Left lobe of liver (tissue), 2 donors: ENCODE data around the gene TBCD. TPM values are rescaled to one million over a fixed set of nuclear protein-coding genes. Genes with fewer than 3 reads are reported as not detected.
A peak's percentile ranks its signal among the peaks of the same experiment; 100 is the strongest.
"Not testable (repeated sequence)": the region's sequence is repeated elsewhere in the genome, so short reads cannot be mapped to it uniquely, and the experiment has no call there.

Source experiments
- ATAC-seq: fragments of 200-7000 bp; cut with Tn5 transposase; one replicate; pipeline ENCODE4 v1.9.1; 2020; ENCODE audit warnings: mild to moderate bottlenecking, moderate library complexity
- DNase-seq: peaks from one replicate; pipeline ENCODE4 v3.0.0-alpha.2; 2020; ENCODE audit warnings: low spot score
- total RNA-seq: library from RNA; stranded (reverse); gene quantifications from one replicate; pipeline ENCODE4 v1.2.1, GENCODE V29; 2021
- donor health status: DM: no; HTN: no; CAD: no; lungs with moderate emphysema.
- donor health status: DM: no; HTN: yes; CAD: no.

Gene TBCD
- total RNA-seq, 1 donor from 2014 or later = 46.2 TPM

DNA sequence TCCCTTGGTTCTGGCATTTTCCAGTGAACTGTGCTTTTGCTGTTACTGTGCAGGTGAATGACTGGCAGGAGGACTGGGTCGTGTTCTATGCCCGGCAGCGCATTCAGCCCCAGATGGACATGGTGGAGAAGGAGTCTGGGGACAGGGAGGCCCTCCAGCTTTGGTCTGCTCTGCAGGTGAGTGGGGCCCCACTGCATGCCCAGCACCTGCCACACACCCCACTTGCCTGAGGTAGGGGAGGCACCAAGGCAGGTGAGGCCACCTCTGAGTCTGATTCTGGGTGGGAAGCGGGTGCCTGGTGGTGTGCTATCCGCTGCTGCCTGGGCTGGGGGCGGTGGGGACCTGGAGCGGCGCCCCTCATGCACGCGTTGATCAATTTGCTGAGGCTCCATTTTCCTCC is 25.4 kb upstream of the TBCD start:
- DNase-seq = no peak
- no peak for ATAC-seq

DNA sequence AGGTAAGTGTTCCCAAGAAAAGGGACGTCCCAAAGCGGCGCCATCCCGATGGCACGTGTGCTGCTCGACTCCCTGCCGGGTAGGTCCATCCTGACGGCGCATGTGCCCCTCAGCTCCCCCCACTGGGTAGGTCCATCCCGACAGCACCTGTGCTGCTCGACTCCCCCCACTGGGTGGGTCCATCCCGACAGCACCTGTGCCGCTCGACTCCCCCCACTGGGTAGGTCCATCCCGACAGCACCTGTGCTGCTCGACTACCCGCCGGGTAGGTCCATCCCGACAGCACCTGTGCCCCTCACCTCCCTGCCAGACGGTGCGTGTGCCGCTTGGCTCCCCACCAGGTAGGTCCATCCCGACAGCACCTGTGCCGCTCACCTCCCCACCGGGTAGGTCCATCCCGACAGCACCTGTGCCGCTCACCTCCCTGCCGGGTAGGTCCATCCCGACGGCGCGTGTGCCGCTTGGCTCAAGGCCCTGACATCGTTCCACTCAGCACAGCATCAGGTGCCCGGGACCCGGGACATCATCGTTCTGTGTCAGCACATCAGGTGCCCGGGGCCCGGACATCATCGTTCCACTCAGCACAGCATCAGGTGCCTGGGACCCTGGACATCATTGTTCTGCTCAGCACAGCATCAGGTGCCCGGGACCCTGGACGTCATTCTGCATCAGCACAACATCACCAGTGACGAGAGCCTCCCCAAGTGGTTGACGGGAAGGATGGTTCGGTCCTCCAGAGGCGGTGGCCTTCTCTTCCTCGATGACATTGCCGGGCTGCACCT is 22.2 kb upstream of the TBCD start:
- DNase-seq = no peak
- no peak for ATAC-seq

DNA sequence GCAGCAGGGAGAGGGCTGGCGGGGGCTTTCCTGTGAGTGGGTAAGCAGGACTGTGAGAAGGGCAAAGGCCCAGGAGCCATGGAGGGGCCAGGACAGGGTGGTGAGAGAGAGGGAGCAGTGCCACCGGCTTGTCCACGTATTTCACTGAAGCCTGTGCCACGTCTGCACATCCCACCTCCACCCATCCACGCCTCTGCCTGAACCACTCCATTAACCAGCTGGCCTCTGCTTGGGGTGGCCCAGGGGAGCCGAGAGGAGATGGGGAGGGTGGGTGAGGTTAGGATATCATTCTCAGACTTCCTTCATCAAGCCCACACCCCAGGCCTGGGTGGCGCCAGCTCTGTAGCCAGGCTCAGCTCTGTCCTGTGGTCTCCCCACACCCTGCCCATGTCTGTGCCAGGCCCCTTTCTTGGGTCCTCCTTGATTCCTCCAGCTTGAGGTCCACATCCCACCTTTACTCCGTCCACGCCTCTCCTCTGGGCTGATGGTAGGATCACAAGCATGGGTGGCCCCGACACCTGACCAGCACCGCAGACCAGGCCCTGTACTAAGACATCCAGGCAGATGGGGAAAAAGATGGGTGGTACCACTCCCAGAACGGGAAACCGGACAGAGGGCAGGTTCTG is 19.6 kb upstream of the TBCD start:
- no peak for ATAC-seq
- DNase-seq = no peak

DNA sequence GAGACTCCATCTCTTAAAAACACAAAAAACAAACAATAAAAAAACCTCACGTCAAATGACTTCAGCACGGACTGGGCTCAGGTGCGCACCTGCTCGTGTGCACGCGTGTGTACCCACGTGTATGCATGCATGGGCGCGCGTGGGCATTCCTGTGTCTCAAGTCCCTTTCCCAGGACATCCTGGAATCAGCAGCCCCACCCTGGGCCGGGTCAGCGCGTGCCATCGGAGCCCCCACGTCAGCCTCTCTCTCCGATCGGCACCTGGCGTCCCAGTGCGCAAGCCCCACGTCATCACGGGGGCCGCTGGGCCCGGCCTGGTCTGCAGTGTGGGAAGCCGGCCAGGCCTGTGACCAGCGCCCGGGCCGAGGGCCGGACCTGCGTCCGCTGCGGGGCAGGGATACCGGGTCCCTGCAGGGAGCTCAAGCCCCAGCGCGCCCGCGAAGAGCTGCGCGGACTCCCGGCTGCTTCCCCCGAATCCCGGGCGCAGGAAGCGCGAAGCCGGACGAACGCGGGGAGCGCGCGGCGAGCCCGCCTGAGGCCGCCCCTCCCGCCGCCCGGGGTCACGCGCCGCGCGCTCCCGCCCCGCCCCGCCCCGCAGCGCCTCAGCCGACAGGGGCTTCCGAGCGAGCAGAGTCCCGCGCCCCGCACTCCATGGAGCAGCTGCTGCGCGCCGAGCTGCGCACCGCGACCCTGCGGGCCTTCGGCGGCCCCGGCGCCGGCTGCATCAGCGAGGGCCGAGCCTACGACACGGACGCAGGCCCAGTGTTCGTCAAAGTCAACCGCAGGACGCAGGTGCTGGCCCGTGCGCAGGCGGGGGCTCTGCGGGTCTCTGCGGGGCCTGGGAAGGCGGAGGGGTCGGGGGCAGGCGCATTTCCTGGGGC is 16.6 kb upstream of the TBCD start, which contains the start of gene FN3K:
FN3K (plus strand) TSS at position 629 of the 880 bp plus-strand sequence; CDS start at position 651, 22 bp downstream.
- DNase-seq = peak; percentile 75
- ATAC-seq = peak; percentile 76

DNA sequence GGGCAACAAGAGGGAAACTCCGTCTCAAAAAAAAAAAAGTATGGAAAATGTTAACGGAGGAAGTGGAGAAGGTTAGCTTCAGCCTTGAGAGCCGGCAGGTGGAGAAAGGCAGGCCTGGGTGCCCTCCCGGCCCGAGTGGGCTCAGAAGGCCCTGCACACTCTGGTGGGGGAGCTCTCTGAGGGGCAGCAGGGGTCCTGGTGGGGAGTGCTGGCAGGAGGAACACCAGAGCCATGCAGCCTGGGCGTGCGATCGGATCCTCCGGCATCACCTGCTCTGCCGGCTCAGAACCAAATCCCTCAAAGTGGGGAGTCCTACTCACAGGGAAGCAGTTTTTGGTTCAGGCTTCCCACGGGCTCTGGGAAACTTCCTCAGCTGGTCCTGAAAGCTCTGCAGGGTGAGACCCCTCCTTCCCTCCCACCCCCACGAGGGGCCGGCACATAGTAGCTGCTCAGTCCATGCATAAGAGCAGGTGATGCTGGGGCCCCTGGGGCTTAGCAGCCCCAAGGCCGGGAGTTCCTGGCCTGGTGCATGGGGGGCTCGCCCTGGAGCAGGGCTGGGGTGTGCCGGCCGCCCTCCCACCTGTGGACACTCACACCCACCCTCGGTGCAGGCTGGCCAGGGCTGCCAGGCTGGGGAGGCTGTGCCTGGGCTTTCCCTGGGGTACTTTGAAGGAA is 15.2 kb upstream of the TBCD start:
- DNase-seq (no peak), ATAC-seq (no peak)

DNA sequence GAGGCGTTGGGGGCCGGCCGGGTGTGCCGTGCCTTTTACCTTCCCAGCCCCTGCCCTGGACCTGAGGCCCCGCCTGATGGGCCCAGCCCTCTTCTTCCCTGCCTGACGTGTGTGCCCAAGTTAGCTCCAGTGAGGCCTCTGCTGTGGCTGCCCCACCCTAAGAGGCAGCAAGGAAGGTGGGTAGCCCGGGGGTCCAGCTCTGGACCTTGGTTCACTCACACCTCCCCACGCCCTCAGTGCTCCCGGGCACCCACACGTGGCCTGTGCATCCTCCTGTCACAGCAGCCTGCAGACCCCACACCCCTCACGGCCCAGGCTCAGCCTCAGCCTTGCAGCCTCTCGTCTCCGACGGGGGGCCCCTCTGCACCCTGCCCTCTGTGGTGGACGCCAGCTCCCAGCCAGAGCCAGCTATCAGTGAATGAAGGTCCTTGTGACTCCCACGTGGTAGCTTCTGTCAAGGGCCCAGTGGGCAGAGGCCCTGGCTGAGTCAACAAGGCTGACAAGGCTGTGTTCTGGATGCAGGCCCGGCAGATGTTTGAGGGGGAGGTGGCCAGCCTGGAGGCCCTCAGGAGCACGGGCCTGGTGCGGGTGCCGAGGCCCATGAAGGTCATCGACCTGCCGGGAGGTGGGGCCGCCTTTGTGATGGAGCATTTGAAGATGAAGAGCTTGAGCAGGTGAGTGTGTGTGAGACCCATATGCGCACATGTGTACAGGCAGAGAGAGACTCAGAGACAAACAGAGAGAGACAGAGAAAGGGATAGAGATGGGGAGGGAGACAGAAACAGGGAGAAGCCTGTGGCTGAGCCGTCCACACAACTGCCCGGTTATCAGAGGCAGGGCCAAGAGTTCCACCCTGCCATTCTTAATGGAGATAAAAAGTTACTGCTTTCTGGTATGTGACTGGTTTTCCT is 13.6 kb upstream of the TBCD start:
- ATAC-seq = peak; percentile 72
- DNase-seq = peak; percentile 97

DNA sequence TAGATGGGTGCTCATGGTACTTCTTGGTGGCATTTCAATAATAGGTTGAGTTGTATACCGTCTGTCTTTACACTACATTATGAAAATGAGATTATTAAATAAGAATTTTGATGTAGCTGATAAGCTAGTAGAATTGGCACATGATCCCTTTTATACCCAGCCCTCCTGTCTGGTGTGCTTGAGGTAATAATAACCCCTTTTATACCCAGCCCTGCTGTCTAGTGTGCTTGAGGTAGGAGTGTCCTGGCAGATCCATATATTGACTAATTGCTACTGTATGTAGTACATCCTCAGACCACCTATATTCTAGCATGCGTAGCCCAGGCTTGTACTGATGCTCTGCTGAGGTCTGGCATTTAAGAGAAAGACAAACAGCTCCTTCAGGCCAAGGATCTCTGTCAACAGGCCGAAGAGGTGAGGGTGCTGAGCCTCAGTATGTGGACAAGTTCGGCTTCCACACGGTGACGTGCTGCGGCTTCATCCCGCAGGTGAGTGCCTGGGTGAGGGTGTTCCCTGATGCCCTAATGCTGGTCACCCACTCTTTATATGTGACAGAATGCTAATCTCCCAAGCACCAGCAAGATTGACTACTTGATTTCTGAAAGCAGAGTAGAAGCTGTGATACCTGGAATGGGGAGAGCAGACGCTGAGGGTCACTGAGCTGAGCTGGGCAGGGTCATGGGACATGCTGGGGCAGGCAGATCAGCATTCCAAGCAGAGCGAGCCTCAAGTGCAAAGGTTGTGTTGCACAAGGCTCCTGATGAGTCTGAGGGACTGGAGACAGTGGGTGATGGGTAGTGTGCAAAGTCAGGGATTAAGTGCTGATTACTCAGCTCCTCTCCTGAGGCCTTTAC is 10.7 kb upstream of the TBCD start:
- ATAC-seq (peak; percentile 74), DNase-seq (peak; percentile 94)

DNA sequence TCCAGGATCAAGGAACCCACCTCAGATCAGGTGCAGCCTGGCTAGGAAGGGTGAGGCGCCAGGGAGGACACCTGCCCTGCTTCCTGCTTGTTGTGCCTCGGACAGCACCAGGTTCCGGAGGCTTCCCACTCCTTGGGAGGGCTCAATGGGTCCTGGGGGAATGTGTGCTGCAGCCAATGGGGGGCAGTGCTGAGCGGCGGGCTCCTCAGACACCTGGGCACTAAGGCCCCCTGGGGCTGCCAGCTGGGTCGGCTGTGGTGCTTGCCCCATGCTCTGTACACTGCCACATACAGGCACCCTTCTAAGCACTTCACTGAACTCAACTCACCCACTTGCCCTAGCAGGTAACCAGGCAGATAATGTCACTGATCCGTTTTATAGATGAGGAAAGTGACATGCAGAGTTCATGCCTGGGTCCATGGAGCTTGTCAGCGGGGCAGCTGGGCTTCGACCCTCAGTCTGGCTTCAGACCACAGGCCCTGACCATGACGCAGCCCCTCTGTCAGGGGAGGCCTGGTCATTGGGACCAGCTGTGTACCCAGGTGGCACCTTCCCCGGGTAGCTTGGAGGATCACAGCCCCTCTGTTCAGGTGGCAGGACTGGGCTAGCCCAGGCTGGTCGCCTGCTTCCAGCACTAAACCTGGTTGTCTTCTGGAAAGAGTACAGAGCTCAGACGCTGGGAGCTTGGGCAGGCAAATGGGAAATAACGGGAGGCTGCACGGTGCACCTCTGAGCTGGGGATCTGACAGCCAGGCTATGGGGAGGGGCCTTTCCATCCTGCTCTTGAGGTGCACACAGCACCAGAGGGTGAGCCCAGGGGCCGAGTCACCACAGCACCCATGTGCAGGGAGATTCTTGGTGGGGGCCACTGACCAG is 8.3 kb upstream of the TBCD start:
- no peak for ATAC-seq
- DNase-seq = no peak

DNA sequence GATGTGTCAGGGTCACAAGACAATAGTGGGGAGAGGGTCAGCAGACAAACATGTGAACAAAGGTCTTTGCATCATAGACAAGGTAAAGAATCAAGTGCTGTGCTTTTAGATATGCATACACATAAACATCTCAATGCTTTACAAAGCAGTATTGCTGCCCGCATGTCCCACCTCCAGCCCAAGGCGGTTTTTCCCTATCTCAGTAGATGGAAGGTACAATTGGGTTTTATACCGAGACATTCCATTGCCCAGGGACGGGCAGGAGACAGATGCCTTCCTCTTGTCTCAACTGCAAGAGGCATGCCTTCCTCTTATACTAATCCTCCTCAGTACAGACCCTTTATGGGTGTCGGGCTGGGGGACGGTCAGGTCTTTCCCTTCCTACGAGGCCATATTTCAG is 7.1 kb upstream of the TBCD start:
- not testable (repeated sequence) for ATAC-seq, DNase-seq

DNA sequence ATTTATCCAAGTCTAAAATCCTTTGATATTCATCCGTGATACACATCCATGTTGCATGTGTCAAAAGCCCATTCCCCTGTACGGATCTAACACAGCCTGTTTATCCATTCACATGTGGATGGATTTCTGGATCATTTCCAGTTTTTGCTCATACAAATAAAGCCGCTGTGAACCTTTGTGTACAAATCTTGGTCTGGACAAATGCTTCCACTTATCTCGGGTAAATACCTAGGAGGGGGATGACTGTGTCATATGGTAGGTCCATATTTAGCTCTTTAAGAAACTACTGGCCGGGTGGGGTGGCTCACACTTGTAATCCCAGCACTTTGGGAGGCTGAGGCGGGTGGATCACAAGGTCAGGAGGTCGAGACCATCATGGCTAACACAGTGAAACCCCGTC is 6.3 kb upstream of the TBCD start:
- ATAC-seq (no peak), DNase-seq (no peak)

DNA sequence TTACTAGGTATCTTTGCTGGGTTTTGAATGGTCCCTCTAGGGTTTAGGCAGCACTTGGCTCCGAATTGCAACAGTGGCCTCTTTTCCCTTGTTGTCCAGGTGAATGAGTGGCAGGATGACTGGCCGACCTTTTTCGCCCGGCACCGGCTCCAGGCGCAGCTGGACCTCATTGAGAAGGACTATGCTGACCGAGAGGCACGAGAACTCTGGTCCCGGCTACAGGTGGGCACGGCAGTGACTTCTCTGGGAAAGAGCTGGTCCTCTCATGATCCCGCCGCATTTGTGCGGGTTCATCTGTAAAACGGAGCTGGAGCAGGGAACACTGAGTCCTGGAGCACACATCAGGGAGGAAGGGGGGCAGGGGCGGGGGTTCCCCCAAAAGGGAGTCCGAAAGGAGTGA is 3.1 kb upstream of the TBCD start:
- ATAC-seq (no peak), DNase-seq (no peak)

DNA sequence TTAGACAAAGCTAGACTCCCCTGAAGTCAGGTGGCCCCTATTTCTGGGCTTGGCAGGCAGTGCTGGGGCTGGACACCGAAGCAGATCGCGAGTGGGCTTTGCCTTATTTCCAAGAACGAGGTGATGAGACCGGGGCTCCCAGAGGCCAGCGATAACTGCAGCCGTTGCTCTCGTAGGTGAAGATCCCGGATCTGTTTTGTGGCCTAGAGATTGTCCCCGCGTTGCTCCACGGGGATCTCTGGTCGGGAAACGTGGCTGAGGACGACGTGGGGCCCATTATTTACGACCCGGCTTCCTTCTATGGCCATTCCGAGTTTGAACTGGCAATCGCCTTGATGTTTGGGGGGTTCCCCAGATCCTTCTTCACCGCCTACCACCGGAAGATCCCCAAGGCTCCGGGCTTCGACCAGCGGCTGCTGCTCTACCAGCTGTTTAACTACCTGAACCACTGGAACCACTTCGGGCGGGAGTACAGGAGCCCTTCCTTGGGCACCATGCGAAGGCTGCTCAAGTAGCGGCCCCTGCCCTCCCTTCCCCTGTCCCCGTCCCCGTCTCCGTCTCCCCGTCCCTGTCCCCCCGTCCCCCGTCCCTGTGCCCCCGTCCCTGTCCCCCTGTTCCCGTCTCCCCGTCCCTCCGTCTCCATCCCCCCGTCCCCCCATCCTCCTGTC is 1.5 kb upstream of the TBCD start:
- no peak for DNase-seq
- no peak for ATAC-seq

DNA sequence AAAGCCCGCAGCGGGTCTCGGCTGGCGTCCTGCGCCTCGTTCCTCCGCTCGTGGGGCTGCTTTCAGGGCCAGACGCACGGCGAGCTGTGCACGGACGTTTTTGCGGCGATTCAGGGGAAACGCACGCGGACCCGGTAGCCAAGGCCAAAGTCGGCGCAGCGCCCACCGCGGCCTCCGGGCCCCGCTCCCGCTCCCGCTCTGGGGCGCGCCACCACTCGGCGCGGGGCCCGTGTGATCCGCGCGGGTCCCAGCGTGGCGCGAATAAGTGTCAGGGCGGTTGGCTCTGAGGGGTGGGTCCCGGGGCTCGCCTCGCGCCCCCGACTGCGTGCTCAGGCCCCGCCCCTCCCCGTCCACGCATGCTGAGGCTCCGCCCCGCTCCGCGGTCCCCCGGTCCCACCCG is 694 bp upstream of the TBCD start:
- ATAC-seq = no peak

DNA sequence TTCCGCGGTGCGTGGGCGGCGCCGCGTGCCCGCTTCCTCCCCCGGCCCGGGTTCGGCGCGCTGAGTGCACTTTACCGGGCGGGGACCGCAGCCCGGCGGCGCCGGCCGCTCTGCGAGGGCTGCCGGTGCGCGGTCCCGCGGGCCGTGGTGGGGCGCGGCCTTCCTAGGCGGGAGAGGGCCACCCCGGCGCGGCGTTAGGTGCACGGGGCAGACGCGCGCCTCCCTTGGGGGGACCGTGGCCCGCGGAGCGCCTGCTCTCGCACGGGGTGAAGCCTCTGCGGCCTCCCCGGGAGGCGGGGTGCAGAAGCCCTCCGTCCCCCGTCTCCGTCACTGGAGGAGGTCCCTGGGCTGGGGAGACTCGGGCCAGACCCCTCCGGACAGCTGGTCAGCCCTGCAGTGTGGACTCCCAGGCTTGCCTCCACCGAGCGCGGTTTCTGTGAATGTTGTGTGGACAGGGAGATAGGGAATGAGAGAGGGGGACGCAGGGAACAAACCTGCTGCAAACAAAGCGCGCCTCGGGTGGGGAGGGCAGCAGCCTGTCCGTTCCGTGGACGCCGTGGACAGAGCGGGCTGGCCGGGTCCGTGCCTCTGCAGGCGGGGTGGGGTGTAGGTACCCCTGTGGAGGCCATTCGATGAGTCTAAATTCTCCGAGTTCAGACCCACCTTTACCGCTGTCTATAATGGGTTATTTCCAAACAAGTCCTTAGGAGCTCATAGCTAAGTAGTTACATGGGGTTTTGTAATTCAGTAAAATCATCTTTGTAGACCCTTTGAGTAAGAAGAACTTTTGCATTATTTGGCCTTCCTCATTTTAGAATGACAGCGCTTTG is 721 bp downstream of the TBCD start:
- DNase-seq (no peak), ATAC-seq (no peak)

More for the DNA sequence above, 694 bp upstream of the TBCD start:
- no peak for DNase-seq

DNA sequence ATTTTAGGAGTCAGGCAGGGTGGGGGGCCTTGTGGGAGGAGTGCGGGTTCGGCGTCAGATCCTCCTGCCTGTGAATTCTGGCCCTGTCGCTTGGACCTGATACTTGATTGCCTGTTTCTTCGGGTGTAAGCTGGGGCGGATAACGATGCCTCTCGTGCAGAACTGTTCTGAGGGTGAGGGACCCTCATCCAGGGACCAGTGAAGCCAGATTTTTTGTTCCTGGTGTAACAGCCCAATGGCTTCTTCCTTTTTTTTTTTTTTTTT is 1.3 kb downstream of the TBCD start:
- no peak for ATAC-seq
- no peak for DNase-seq

DNA sequence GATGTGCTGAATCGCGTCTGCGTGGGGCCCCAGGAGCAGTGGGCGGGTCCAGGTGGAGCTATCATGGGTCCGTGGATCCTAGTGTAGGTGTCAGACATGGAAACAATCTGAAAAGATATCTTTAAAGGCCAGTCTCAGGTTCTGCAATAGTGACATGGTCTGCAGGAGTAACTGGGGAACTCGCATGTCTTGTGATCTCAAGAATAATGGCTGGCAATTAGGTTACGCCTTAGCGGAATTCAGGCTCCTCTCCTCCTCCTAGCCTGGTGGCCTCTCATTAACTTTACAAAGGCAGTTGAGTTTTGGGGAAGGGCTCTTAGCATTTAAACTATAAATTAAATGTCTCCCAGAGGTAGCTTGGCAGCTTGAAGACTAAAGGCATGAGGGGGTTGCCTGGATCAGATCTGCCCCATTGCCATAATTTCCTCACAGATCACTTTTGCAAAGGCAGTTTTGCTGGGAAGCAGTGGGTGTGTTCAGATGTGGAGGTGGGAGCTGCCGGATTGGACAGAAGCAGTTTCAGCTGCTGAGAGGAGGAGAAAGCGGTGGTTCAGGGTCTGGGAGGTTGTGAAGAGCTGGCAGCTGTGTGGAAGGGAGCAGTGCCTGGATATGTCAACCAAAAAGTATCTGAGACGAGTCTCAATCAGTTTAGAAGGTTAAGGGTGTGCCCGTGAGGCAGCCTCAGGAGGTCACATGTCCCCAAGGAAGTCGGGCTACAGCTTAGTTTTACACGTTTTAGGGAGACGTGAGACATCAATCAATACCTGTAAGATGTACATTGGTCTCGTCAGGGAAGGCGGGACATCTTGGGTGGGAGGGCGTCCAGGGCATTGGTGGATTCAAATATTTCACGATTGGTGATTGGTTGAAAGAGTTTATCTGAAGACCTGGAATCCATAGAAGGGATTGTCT is 2.7 kb downstream of the TBCD start:
- no peak for DNase-seq
- no peak for ATAC-seq
